Right forelimb (tissue), 1 donor: ENCODE results near the gene RNF39.

Experiments
- DNase-seq: peaks from one replicate; pipeline ENCODE4 v3.0.0-alpha.2; 2018

The RNF39 gene

GRCh38 chr6:30093951-30094661 is 18.5 kb upstream of the RNF39 start:
- no peak for DNase-seq

- no peak for DNase-seq
These were observed 17.4 kb upstream of the RNF39 start for GRCh38 chr6:30092852-30093543.

- DNase-seq, result no peak
These were observed 16.2 kb upstream of the RNF39 start for GRCh38 chr6:30091577-30092381.

- DNase-seq, result no peak
These were observed 12.3 kb upstream of the RNF39 start for GRCh38 chr6:30087876-30088275.

- DNase-seq, result no peak
These were observed 1.6 kb upstream of the RNF39 start for GRCh38 chr6:30077218-30077617.

GRCh38 chr6:30075790-30076732 is 492 bp upstream of the RNF39 start:
- DNase-seq, result no peak

GRCh38 chr6:30074331-30075093 is 1.1 kb downstream of the RNF39 start:
- DNase-seq, result no peak

- no peak for DNase-seq
These were observed 1.9 kb downstream of the RNF39 start for GRCh38 chr6:30073489-30074235.

GRCh38 chr6:30071858-30072257 is 3.7 kb downstream of the RNF39 start:
- no peak for DNase-seq

- DNase-seq, result no peak
These were observed 4.3 kb downstream of the RNF39 start for GRCh38 chr6:30071081-30071818.

GRCh38 chr6:30067460-30068139 is 8.0 kb downstream of the RNF39 start:
- DNase-seq, result no peak

- peak; percentile 98 for DNase-seq
These were observed 8.8 kb downstream of the RNF39 start, which contains the start of gene PPP1R11 for GRCh38 chr6:30066577-30067459. Gene PPP1R11, plus strand, starts transcription at chr6:30067198. Its CDS starts 213 bp downstream, at chr6:30067411.

- no peak for DNase-seq
These were observed 9.5 kb downstream of the RNF39 start for GRCh38 chr6:30066082-30066481.

GRCh38 chr6:30063315-30063714 is 12.3 kb downstream of the RNF39 start:
- DNase-seq, result no peak

- no peak for DNase-seq
These were observed 12.9 kb downstream of the RNF39 start for GRCh38 chr6:30062471-30063178.

GRCh38 chr6:30061858-30062458 is 13.6 kb downstream of the RNF39 start:
- no peak for DNase-seq
